Ecto neural progenitor cell (in vitro differentiated cells): ENCODE results near the gene GPR17.
A peak's percentile ranks its signal among the peaks of the same experiment; 100 is the strongest.

Source experiments
- DNase-seq: peaks from one replicate; pipeline ENCODE4 v3.0.0-alpha.2; 2018; ENCODE audit warnings: low spot score

Gene GPR17

GRCh38 chr2:127641846-127642507 lies 4.0 kb upstream of the GPR17 start:
- no peak for DNase-seq

GRCh38 chr2:127642706-127643438 lies 3.1 kb upstream of the GPR17 start:
- no peak for DNase-seq

GRCh38 chr2:127643439-127644065 lies 2.4 kb upstream of the GPR17 start:
- DNase-seq, result no peak

GRCh38 chr2:127644066-127645025 lies 1.6 kb upstream of the GPR17 start:
- no peak for DNase-seq

GRCh38 chr2:127645026-127645394 lies 943 bp upstream of the GPR17 start:
- DNase-seq, result no peak

- no peak for DNase-seq
Observed at GRCh38 chr2:127646487-127647241, 711 bp downstream of the GPR17 start.

- no peak for DNase-seq
Observed at GRCh38 chr2:127647242-127648190, 1.6 kb downstream of the GPR17 start.

DNA sequence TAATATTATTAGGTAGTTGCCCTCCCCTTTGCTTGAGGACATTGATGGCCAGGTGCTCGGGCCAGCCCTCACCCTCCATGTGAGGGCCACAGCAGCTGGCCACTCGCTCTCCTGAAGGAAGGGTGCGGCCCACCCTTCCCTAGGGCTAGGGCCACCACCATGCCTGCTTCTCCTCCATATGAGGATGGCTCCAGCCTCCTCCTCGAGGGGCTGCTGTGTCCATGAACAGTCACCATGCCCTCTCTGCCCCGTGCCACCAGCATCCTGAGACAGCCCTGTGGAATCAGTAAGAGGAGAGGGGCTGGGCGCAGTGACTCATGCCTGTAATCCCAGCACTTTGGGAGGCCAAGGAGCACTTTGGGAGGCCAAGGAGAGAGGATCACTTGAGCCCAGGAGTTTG lies 2.4 kb downstream of the GPR17 start:
- DNase-seq, result no peak

DNA sequence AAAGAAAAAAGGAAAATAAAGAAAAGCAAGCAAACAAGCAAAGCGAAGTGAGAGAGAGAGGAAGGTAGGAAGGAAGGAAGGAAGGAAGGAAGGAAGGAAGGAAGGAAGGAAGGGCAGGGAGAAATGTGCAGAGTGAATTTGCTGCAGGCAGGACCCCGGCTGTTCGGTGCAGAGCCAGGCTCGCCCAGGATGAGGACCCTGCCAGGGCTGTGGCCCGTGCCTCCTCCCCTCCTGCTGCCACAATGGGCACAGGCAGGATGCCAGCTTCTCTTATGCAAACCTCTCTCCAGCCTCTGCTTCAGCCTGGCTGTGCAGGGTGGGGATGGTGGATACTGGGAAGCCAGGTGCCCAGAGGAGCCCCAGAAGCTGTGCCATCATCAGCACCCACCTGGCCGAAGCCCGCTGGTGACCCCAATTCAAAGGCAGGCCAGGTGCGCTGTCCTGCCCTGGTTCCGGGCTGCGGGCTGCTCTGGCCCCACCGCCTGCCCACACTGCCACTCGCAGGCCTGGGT lies 3.2 kb downstream of the GPR17 start:
- DNase-seq, result no peak

DNA sequence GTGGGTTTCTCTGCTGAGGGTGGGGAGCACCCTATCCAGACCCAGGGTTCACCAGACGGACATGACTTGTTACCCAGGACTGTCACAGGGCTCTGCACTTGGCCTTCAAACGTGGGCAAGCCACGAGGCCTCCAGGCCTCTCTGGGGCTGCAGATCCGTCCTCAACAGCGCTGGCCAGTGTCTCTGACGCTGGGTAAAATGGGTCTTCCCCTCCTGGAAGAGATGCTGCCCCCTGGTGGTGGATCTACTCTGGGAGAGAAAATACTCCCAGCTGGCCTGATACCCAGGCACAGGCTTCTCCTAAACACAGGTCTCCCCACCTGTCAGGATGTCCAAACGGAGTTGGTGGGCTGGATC lies 3.7 kb downstream of the GPR17 start:
- DNase-seq, result peak; percentile 90

DNA sequence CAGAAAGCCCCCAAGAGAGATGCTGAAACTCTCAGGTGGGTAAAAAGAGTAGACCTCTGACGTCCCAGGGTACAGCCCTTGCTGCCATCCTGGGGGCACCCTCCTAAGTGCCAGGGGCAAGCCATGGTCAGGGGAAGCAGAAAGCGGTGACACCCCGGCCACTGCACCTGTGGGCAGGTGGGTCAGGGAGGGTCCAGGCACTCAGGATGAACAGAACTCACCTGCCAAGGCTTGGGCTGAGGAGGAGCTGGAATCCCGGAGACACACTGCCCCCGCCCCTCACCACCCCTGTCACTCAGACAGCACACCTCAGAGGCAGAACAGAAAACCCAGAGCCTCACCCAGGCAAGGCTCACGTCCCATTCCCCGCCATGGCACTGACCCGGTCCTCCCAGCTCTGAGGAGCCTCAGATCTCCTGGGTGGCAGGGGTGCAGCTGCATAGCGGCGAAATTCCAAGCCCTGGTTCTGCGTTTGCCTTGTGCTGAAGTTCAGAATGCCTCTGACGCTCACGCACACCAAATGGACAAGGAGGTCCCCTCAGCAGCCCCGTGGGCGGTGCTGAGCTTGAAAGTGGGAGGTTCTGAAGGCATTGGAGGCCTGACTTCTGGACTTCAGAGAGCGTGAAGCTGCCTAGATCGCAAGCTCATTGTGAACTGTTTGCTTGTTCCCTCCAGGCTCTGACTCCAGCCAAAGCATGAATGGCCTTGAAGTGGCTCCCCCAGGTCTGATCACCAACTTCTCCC lies 4.3 kb downstream of the GPR17 start:
- DNase-seq, result no peak

DNA sequence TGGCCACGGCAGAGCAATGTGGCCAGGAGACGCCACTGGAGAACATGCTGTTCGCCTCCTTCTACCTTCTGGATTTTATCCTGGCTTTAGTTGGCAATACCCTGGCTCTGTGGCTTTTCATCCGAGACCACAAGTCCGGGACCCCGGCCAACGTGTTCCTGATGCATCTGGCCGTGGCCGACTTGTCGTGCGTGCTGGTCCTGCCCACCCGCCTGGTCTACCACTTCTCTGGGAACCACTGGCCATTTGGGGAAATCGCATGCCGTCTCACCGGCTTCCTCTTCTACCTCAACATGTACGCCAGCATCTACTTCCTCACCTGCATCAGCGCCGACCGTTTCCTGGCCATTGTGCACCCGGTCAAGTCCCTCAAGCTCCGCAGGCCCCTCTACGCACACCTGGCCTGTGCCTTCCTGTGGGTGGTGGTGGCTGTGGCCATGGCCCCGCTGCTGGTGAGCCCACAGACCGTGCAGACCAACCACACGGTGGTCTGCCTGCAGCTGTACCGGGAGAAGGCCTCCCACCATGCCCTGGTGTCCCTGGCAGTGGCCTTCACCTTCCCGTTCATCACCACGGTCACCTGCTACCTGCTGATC lies 4.9 kb downstream of the GPR17 start:
- no peak for DNase-seq

DNA sequence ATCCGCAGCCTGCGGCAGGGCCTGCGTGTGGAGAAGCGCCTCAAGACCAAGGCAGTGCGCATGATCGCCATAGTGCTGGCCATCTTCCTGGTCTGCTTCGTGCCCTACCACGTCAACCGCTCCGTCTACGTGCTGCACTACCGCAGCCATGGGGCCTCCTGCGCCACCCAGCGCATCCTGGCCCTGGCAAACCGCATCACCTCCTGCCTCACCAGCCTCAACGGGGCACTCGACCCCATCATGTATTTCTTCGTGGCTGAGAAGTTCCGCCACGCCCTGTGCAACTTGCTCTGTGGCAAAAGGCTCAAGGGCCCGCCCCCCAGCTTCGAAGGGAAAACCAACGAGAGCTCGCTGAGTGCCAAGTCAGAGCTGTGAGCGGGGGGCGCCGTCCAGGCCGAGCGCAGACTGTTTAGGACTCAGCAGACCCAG lies 5.4 kb downstream of the GPR17 start:
- DNase-seq, result no peak

GRCh38 chr2:127651971-127652550 lies 6.1 kb downstream of the GPR17 start:
- DNase-seq, result no peak

DNA sequence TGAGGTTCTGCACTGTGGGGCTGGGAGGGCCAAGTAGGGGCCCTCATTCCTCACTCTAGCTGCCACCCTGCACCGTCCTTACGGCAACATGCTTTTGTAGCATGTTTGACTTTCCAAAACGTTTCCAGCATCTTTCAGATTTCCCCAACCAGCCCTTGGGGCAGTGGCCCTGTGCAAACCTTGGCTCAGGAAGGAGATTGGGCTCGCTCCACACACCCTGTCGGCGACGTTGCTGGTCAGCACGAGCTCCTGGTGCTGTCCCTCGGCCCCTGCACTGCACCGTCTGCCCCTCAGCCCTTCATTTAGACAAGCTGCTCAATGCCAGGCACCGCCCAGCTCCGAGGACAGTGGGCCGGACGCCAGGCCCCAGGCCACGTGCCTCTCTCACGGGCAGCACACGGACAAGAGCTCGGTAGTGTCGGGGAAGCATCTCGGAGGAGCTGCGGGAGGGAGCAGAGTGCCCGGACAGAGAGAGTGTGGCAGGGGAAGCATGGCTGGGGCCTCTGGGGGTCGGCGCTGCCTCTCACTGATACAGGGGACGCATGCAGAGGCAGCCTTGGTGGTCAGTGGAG lies 6.9 kb downstream of the GPR17 start:
- DNase-seq, result no peak

DNA sequence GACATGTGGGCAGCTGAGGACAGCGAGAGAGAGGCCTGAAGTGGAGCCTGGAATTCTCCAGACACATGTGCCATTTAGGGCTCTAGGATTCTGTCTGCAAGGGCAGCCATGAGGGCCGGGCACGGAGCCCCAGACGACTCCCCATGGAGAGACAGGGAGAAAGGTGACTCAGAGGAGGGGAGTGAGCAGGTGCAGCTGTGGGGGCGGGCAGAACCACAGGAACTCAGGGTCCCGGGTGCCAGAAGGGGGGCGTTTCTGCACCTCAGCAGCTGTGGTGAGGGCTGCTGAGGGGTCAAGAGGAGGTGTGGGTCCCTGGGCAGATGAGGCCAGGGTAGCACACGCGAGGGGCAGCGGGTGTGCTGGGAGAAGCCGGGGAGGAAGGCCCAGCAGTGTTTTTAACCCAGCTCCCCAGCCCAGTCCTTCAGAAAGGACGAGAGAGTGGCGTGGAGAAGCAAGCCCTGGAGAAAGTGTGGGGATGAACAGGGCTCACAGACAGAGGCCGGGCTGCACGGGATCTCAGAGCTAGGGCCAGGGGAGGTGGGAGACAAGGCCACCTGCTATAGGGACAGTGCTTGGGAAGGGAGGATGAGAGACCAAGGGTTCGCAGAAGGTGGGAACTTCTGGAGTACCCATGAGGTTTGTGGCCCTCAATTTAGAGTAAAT lies 7.6 kb downstream of the GPR17 start:
- DNase-seq, result no peak

DNA sequence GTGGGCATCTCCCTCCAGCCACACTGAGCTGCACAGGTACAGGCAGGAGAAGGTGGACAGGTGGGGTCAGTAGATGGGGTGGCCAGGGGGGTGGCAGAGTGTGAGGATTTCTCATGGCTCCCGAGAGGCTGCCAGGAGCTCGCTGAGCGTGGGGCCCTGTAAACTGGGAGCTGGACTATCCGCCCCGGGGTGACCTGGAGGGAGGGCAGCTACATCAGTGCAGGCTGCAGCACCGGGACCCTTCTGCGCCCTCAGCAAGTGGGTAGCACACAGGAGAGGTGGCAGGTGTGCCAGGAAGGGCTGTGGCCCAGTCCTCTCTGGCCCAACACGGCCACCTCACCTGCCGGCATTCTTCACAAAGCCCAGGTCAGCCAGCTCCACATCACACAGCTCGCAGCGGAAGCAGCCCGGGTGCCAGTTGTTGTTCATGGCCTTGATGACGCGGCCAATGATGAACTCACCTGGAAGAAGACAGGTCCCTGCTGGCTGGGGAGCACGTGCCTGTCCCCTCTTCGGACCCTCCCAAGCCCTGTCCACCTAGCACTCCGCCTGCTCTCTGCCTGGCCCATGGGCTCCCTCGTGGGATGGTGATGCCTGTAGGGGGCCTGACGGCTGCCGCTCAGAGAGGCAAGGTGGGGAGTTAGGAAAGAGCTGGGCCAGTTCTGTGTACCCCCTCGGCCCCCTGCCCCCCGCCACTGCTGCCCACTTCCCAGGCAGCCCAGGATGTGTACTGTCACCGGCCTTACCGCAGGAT lies 8.3 kb downstream of the GPR17 start:
- no peak for DNase-seq
